H9 (cell line): ENCODE results near the gene TRA2B. TPM values are rescaled to one million over a fixed set of nuclear protein-coding genes. Genes with fewer than 3 reads are reported as not detected.

ENCODE experiments used
- DNase-seq: peaks from one replicate; pipeline ENCODE4 v3.0.0-alpha.2; 2017
- H2AFZ ChIP-seq: one replicate; pipeline ENCODE4 v1.6.1; 2013; ENCODE audit warnings: mild to moderate bottlenecking, low read length, control low read depth, moderate library complexity
- H2AK5ac ChIP-seq: 2 replicates; pipeline ENCODE4 v1.6.1; 2013; ENCODE audit warnings: low read length, control low read depth, mixed read lengths; ENCODE audit not compliant: insufficient read length
- H2BK120ac ChIP-seq: one replicate; pipeline ENCODE4 v1.6.1; 2013; ENCODE audit warnings: low read depth, mild to moderate bottlenecking, low read length, control low read depth, inconsistent platforms; ENCODE audit not compliant: poor library complexity, severe bottlenecking
- H2BK12ac ChIP-seq: 2 replicates; pipeline ENCODE4 v1.6.1; 2013; ENCODE audit warnings: low read length, control low read depth, mixed read lengths, low read depth; ENCODE audit not compliant: insufficient read length
- H2BK15ac ChIP-seq: 2 replicates; pipeline ENCODE4 v1.6.1; 2013; ENCODE audit warnings: low read depth, low read length, control low read depth
- H2BK20ac ChIP-seq: one replicate; pipeline ENCODE4 v1.6.1; 2013; ENCODE audit warnings: low read depth, mild to moderate bottlenecking, low read length, control low read depth, inconsistent platforms; ENCODE audit not compliant: poor library complexity, severe bottlenecking
- H2BK5ac ChIP-seq: 2 replicates; pipeline ENCODE4 v1.6.1; 2013; ENCODE audit warnings: low read length, control low read depth, mixed read lengths; ENCODE audit not compliant: insufficient read length
- H3K14ac ChIP-seq: 2 replicates; pipeline ENCODE4 v1.6.1; 2013; ENCODE audit warnings: low read length, control low read depth; ENCODE audit not compliant: insufficient read depth
- H3K18ac ChIP-seq: 2 replicates; pipeline ENCODE4 v1.6.1; 2013; ENCODE audit warnings: low read depth, mild to moderate bottlenecking, mixed read lengths, low read length, control low read depth; ENCODE audit not compliant: insufficient read length
- H3K23ac ChIP-seq: 2 replicates; pipeline ENCODE4 v1.6.1; 2013; ENCODE audit warnings: low read length, control low read depth, mixed read lengths, low read depth; ENCODE audit not compliant: insufficient read length
- H3K23me2 ChIP-seq: 2 replicates; pipeline ENCODE4 v1.6.1; 2013; ENCODE audit warnings: low read depth, mild to moderate bottlenecking, mixed read lengths, low read length, control low read depth; ENCODE audit not compliant: insufficient read length, poor library complexity, severe bottlenecking
- H3K27ac ChIP-seq: 2 replicates; pipeline ENCODE4 v1.5.1; 2013; ENCODE audit warnings: low read length, control low read depth, mixed read lengths, low read depth; ENCODE audit not compliant: insufficient read length
- H3K27me3 ChIP-seq: 2 replicates; pipeline ENCODE4 v1.6.1; 2013; ENCODE audit warnings: low read length, control low read depth, inconsistent platforms; ENCODE audit not compliant: insufficient read depth
- H3K4ac ChIP-seq: 2 replicates; pipeline ENCODE4 v1.6.1; 2013; ENCODE audit warnings: low read depth, mild to moderate bottlenecking, control low read depth, inconsistent platforms, low read length, moderate library complexity
- H3K4me1 ChIP-seq: 2 replicates; pipeline ENCODE4 v1.6.1; 2013; ENCODE audit warnings: low read length, control low read depth, inconsistent platforms; ENCODE audit not compliant: insufficient read depth
- H3K4me2 ChIP-seq: 2 replicates; pipeline ENCODE4 v1.6.1; 2013; ENCODE audit warnings: low read length, control low read depth, mixed read lengths; ENCODE audit not compliant: insufficient read length, insufficient read depth
- H3K56ac ChIP-seq: 2 replicates; pipeline ENCODE4 v1.6.1; 2013; ENCODE audit warnings: low read depth, mild to moderate bottlenecking, mixed read lengths, low read length, control low read depth; ENCODE audit not compliant: insufficient read length
- H3K79me1 ChIP-seq: 2 replicates; pipeline ENCODE4 v1.6.1; 2013; ENCODE audit warnings: low read depth, mild to moderate bottlenecking, moderate library complexity, low read length, control low read depth, inconsistent platforms; ENCODE audit not compliant: insufficient read depth, poor library complexity, severe bottlenecking
- H3K79me2 ChIP-seq: 2 replicates; pipeline ENCODE4 v1.6.1; 2013; ENCODE audit warnings: low read length, control low read depth, inconsistent platforms; ENCODE audit not compliant: insufficient read depth
- H3K9ac ChIP-seq: 2 replicates; pipeline ENCODE4 v1.6.1; 2013; ENCODE audit warnings: low read length, control low read depth, mixed read lengths; ENCODE audit not compliant: insufficient read length; ENCODE audit errors: extremely low read depth
- H3K9me3 ChIP-seq: one replicate; pipeline ENCODE4 v1.6.1; 2013; ENCODE audit warnings: low read depth, low read length, inconsistent platforms; ENCODE audit not compliant: control insufficient read depth
- H3T11ph ChIP-seq: one replicate; pipeline ENCODE4 v1.6.1; 2013; ENCODE audit warnings: mild to moderate bottlenecking, low read length, control low read depth, inconsistent platforms
- H4K20me1 ChIP-seq: one replicate; pipeline ENCODE4 v1.6.1; 2013; ENCODE audit not compliant: control insufficient read depth, insufficient read length, insufficient read depth
- H4K5ac ChIP-seq: 2 replicates; pipeline ENCODE4 v1.6.1; 2013; ENCODE audit warnings: low read depth, mild to moderate bottlenecking, mixed read lengths, low read length, control low read depth; ENCODE audit not compliant: insufficient read length
- H4K8ac ChIP-seq: replicated peaks from 2 replicates; pipeline ENCODE4 v1.6.1; 2013; ENCODE audit warnings: low read length, control low read depth, mixed read lengths, low read depth; ENCODE audit not compliant: insufficient read length
- H4K91ac ChIP-seq: 2 replicates; pipeline ENCODE4 v1.6.1; 2013; ENCODE audit warnings: low read depth, mild to moderate bottlenecking, moderate library complexity, mixed read lengths, low read length, control low read depth; ENCODE audit not compliant: insufficient read length
- H3K27ac Mint-ChIP-seq, 3 experiments: 2 replicates in 2 of 3; 3 replicates in 1 of 3; pipeline ENCODE4 v1.8.0; 2020 to 2021; ENCODE audit warnings: mixed read lengths in 3 of 3, mild to moderate bottlenecking in 1 of 3, moderate library complexity in 1 of 3
- H3K27me3 Mint-ChIP-seq: 2 replicates; pipeline ENCODE4 v1.8.0; 2021; ENCODE audit warnings: low read depth, mild to moderate bottlenecking, moderate library complexity, mixed read lengths
- H3K36me3 Mint-ChIP-seq, 3 experiments: 2 replicates in 2 of 3; 3 replicates in 1 of 3; pipeline ENCODE4 v1.8.0; 2020 to 2021; ENCODE audit warnings: low read depth in 3 of 3, mixed read lengths in 3 of 3; ENCODE audit not compliant: insufficient read depth in 1 of 3
- H3K4me1 Mint-ChIP-seq, 2 experiments: 2 replicates each; pipeline ENCODE4 v1.8.0; 2020; ENCODE audit warnings: mixed read lengths in 2 of 2
- H3K4me3 Mint-ChIP-seq, 2 experiments: 2 replicates in 1 of 2; 3 replicates in 1 of 2; pipeline ENCODE4 v1.8.0; 2020 to 2021; ENCODE audit warnings: mild to moderate bottlenecking in 2 of 2, mixed read lengths in 2 of 2, moderate library complexity in 1 of 2
- H3K9me3 Mint-ChIP-seq, 2 experiments: 2 replicates in 1 of 2; 3 replicates in 1 of 2; pipeline ENCODE4 v1.8.0; 2020; ENCODE audit warnings: mild to moderate bottlenecking in 2 of 2, mixed read lengths in 2 of 2, moderate library complexity in 1 of 2
- WGBS: extraction: QIAGEN DNeasy Blood & Tissue Kit; methylation state at CpG from one replicate; pipeline ENCODE4 v1.1.7; 2013; ENCODE audit warnings: missing lambda C conversion rate, low lambda C conversion rate, mixed read lengths; ENCODE audit not compliant: insufficient read length; ENCODE audit errors: extremely low coverage; 5-methylcytosine and 5-hydroxymethylcytosine counted together
- total RNA-seq: library from RNA; stranded (reverse); gene quantifications from 2 replicates; pipeline ENCODE4 v1.2.1, GENCODE V29; 2021
- TF ChIP-seq, protein P1 (sequence below): fragments of 200-600 bp; sonication (generic); conservative IDR thresholded peaks from 3 replicates; pipeline ENCODE4 v1.8.0; 2021; ENCODE audit warnings: antibody characterized with exemption, mild to moderate bottlenecking

TRA2B gene
- total RNA-seq, 1 experiment from 2014 or later = 344 TPM

DNA sequence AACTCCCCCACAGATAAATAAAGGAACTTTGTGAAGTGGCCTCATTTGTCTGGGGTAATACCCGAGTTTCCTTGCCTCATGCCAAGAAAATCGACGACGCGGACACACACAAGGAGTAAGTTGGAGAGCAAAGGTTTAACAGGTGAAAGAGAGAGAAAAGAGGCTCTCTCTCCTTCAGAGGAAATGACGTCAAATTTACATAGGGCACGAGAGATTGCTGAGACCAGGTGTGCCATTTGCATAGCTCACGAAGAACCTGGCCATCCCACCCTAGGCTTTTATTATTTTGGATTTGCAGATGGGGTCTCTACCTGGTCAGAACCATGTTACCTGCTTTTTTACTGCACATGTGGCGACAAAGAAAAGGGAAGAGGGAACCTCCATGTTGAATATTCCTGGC, 63.7 kb downstream of the TRA2B start:
- Histone ChIP-seq H4K20me1 (no peaks in the 10 kb centered on the region), H3K27me3 (no peaks in the 10 kb centered on the region), H3T11ph (no peak overlapping the region), H3K79me1 (no peaks in the 10 kb centered on the region), H2BK15ac (no peak overlapping the region), H3K14ac (no peak overlapping the region), H3K27ac (no peak overlapping the region), H2BK20ac (no peak overlapping the region), H3K4ac (no peak overlapping the region), H3K23ac (no peak overlapping the region), H3K23me2 (no peaks in the 10 kb centered on the region), H3K9ac (no peak overlapping the region), H3K18ac (no peak overlapping the region), H3K56ac (no peak overlapping the region), H2AFZ (no peak overlapping the region), H3K4me1 (no peaks in the 10 kb centered on the region), H4K8ac (no peak overlapping the region), H3K9me3 (no peaks in the 10 kb centered on the region), H2AK5ac (no peak overlapping the region), H2BK5ac (no peak overlapping the region), H3K79me2 (no peaks in the 10 kb centered on the region), H4K91ac (no peak overlapping the region), H2BK12ac (no peak overlapping the region), H3K4me2 (no peak overlapping the region), H4K5ac (no peak overlapping the region), H2BK120ac (no peak overlapping the region)
- H3K4me3 Mint-ChIP-seq = no peak overlapping the region
- peak; percentile 29 for DNase-seq
- H3K27ac Mint-ChIP-seq = no peak overlapping the region
- H3K9me3 Mint-ChIP-seq = no peaks in the 10 kb centered on the region
- H3K27me3 Mint-ChIP-seq = no peaks in the 10 kb centered on the region
- H3K36me3 Mint-ChIP-seq = no peaks in the 10 kb centered on the region
- no CpG with 5 or more reads among the region's 9 CpGs for WGBS
- TF ChIP-seq, protein P1, sequence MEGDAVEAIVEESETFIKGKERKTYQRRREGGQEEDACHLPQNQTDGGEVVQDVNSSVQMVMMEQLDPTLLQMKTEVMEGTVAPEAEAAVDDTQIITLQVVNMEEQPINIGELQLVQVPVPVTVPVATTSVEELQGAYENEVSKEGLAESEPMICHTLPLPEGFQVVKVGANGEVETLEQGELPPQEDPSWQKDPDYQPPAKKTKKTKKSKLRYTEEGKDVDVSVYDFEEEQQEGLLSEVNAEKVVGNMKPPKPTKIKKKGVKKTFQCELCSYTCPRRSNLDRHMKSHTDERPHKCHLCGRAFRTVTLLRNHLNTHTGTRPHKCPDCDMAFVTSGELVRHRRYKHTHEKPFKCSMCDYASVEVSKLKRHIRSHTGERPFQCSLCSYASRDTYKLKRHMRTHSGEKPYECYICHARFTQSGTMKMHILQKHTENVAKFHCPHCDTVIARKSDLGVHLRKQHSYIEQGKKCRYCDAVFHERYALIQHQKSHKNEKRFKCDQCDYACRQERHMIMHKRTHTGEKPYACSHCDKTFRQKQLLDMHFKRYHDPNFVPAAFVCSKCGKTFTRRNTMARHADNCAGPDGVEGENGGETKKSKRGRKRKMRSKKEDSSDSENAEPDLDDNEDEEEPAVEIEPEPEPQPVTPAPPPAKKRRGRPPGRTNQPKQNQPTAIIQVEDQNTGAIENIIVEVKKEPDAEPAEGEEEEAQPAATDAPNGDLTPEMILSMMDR = no peak
- peaks cover 4 to 10% of the 10 kb centered on the region in 2 experiments; a peak in 3 of 4 replicates for H3K4me1 Mint-ChIP-seq
